ENCODE data around the gene GADD45G. TPM values are rescaled to one million over a fixed set of nuclear protein-coding genes. Genes with fewer than 3 reads are reported as not detected.

The GADD45G gene
- polyA plus RNA-seq, 2 of the 4 experiments (the other 2 are of a cell fraction): 0.15 to 0.16 TPM

DNA sequence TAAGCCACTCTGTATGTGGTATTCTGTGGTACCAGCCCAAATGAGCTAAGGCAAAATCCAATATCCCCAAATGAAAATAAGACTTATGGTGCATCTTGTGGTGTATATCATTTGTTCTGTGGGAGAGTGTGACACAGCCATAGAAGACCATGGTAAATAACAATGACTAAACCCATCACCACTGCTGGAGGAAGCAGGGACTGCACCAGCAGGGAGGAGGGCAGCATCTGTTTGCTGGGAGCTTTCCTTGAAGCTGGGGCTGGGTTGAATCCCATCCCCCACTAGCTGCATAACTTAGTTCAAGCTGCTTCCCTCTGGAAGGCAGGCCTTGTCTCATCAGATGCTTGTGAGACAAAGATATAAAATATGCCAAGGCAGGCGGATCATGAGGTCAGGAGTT lies 14.2 kb downstream of the GADD45G start:
- 67% methylated on average over 1 of the region's 1 CpG for WGBS (ENCODE audit: missing lambda C conversion rate)
- ATAC-seq (0 out of 6 replicates have a peak, but pooled peaks of 1 of the 2 experiments have one; percentile 30), DNase-seq (ENCODE audit: low read depth in 1 of 2, low spot score in 1 of 2) (no peak), FAIRE-seq (no peak)
- ChIA-PET POLR2A (interaction anchor here (0.6 kb wide), 1 partner anchor 12 kb away, joined by 3 read pairs; no protein-coding TSS in a partner anchor), CTCF (interaction anchor here (2.5 to 4.2 kb wide), 2 partner anchors 17 to 21 kb away, joined by 9 to 19 read pairs; no protein-coding TSS in a partner anchor)
- Histone ChIP-seq H3K4me1 (no peaks in the 10 kb centered on the region), H3K27ac (no peak overlapping the region), H3K4me2 (no peak overlapping the region), H3K4me3 (no peak overlapping the region), H3K9me3 (no peaks in the 10 kb centered on the region)
- TF ChIP-seq CHD4 (IDR thresholded peaks at IDR 0.05; ENCODE audit: borderline replicate concordance): no peak
- TF ChIP-seq ZFP36 (IDR thresholded peaks at IDR 0.05; ENCODE audit: borderline replicate concordance, partially characterized antibody): no peak
- TF ChIP-seq CHD2 (IDR thresholded peaks at IDR 0.05; ENCODE audit: low read length, partially characterized antibody): no peak
- no peak for TF ChIP-seq RFX5 (IDR thresholded peaks at IDR 0.05)
- no peak for TF ChIP-seq MAZ (IDR thresholded peaks at IDR 0.05; ENCODE audit: borderline replicate concordance, low read depth, low read length)
- TF ChIP-seq JUNB (IDR thresholded peaks at IDR 0.05): no peak
- no peak for TF ChIP-seq PHF8 (IDR thresholded peaks at IDR 0.05; ENCODE audit: borderline replicate concordance, low read depth)
- TF ChIP-seq EHMT2 (IDR thresholded peaks at IDR 0.05; ENCODE audit: low read depth): no peak
- TF ChIP-seq, protein P1, sequence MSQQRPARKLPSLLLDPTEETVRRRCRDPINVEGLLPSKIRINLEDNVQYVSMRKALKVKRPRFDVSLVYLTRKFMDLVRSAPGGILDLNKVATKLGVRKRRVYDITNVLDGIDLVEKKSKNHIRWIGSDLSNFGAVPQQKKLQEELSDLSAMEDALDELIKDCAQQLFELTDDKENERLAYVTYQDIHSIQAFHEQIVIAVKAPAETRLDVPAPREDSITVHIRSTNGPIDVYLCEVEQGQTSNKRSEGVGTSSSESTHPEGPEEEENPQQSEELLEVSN (IDR thresholded peaks at IDR 0.05; ENCODE audit: borderline replicate concordance, low read depth): no peak
- no peak for TF ChIP-seq RNF2 (IDR thresholded peaks at IDR 0.05; ENCODE audit: borderline replicate concordance, low read depth)
- TF ChIP-seq FOXS1 (CRISPR knock-in tag; IDR thresholded peaks at IDR 0.05): no peak
- TF ChIP-seq NFE2L2 (conservative IDR thresholded peaks at IDR 0.05; ENCODE audit: low read length): no peak
- TF ChIP-seq, protein P2, sequence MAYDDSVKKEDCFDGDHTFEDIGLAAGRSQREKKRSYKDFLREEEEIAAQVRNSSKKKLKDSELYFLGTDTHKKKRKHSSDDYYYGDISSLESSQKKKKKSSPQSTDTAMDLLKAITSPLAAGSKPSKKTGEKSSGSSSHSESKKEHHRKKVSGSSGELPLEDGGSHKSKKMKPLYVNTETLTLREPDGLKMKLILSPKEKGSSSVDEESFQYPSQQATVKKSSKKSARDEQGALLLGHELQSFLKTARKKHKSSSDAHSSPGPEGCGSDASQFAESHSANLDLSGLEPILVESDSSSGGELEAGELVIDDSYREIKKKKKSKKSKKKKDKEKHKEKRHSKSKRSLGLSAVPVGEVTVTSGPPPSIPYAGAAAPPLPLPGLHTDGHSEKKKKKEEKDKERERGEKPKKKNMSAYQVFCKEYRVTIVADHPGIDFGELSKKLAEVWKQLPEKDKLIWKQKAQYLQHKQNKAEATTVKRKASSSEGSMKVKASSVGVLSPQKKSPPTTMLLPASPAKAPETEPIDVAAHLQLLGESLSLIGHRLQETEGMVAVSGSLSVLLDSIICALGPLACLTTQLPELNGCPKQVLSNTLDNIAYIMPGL (CRISPR knock-in tag; IDR thresholded peaks at IDR 0.05; ENCODE audit: borderline replicate concordance): no peak

DNA sequence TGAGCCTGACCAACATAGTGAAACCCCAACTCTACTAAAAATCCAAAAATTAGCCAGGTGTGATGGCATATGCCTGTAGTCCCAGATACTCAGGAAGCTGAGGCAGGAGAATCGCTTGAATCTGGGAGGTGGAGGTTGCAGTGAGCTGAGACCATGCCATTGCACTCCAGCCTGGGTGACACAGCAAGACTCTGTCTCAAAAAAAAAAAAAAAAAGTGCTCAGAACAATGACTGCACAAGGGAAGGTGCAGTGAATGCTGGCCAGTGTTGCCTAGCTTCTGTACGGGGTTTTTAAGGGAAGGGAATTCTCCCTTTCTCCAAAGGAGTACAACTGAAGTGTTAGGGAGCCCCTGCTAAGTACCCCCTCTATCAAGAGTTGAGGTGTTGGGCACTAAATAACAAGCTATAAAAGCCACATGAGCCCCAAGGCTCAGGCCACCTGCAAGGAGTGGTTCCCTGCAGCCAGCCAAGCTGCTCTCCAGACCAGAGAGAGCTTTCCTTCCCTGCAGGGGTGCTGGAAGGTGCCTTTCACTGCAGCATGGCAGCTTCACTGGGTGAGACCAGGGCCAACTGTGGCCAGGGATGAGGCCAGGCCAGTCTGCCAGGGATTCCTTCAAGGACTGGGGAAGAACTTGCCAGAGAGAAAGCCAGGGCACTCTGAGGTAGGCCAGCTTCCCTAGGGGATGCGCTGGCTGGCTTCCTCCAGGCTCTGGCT lies 14.8 kb downstream of the GADD45G start:
- ChIA-PET CTCF (interaction anchor here (0.8 to 4.2 kb wide), 6 partner anchors 10 to 480 kb away, joined by 3 to 19 read pairs (median 4); no protein-coding TSS in a partner anchor), POLR2A (interaction anchor here (0.6 kb wide), 1 partner anchor 12 kb away, joined by 3 read pairs; no protein-coding TSS in a partner anchor)
- DNase-seq (ENCODE audit: low read depth in 1 of 2, low spot score in 1 of 2): no peak
- ATAC-seq: no peak
- no peak overlapping the region for H3K27ac ChIP-seq
- H3K4me2 ChIP-seq: no peak overlapping the region
- no peak for FAIRE-seq
- H3K4me3 ChIP-seq: no peak overlapping the region
- WGBS (ENCODE audit: missing lambda C conversion rate): 35% methylated on average over 2 of the region's 3 CpGs
- H3K9me3 ChIP-seq: no peaks in the 10 kb centered on the region
- H3K4me1 ChIP-seq: no peaks in the 10 kb centered on the region
- TF ChIP-seq HDAC2 (IDR thresholded peaks at IDR 0.05) (no peak), GATA3 (IDR thresholded peaks at IDR 0.05; ENCODE audit: borderline replicate concordance) (no peak), SREBF2 (IDR thresholded peaks at IDR 0.05) (no peak), CEBPB (IDR thresholded peaks at IDR 0.05) (no peak), NPAS2 (CRISPR knock-in tag; IDR thresholded peaks at IDR 0.05; ENCODE audit: borderline replicate concordance) (no peak), MAZ (IDR thresholded peaks at IDR 0.05; ENCODE audit: borderline replicate concordance, low read depth, low read length) (no peak), ZC3H11A (IDR thresholded peaks at IDR 0.05) (no peak), EHF (CRISPR knock-in tag; IDR thresholded peaks at IDR 0.05) (no peak), HOXB5 (CRISPR knock-in tag; IDR thresholded peaks at IDR 0.05) (no peak), RFX5 (IDR thresholded peaks at IDR 0.05) (no peak), TP53 (CRISPR knock-in tag; IDR thresholded peaks at IDR 0.05) (no peak), MAFK (IDR thresholded peaks at IDR 0.05; ENCODE audit: partially characterized antibody) (no peak), HOXA7 (CRISPR knock-in tag; IDR thresholded peaks at IDR 0.05) (no peak)
- TF ChIP-seq, protein P3, sequence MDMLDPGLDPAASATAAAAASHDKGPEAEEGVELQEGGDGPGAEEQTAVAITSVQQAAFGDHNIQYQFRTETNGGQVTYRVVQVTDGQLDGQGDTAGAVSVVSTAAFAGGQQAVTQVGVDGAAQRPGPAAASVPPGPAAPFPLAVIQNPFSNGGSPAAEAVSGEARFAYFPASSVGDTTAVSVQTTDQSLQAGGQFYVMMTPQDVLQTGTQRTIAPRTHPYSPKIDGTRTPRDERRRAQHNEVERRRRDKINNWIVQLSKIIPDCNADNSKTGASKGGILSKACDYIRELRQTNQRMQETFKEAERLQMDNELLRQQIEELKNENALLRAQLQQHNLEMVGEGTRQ (IDR thresholded peaks at IDR 0.05): no peak
- TF ChIP-seq, protein P4, sequence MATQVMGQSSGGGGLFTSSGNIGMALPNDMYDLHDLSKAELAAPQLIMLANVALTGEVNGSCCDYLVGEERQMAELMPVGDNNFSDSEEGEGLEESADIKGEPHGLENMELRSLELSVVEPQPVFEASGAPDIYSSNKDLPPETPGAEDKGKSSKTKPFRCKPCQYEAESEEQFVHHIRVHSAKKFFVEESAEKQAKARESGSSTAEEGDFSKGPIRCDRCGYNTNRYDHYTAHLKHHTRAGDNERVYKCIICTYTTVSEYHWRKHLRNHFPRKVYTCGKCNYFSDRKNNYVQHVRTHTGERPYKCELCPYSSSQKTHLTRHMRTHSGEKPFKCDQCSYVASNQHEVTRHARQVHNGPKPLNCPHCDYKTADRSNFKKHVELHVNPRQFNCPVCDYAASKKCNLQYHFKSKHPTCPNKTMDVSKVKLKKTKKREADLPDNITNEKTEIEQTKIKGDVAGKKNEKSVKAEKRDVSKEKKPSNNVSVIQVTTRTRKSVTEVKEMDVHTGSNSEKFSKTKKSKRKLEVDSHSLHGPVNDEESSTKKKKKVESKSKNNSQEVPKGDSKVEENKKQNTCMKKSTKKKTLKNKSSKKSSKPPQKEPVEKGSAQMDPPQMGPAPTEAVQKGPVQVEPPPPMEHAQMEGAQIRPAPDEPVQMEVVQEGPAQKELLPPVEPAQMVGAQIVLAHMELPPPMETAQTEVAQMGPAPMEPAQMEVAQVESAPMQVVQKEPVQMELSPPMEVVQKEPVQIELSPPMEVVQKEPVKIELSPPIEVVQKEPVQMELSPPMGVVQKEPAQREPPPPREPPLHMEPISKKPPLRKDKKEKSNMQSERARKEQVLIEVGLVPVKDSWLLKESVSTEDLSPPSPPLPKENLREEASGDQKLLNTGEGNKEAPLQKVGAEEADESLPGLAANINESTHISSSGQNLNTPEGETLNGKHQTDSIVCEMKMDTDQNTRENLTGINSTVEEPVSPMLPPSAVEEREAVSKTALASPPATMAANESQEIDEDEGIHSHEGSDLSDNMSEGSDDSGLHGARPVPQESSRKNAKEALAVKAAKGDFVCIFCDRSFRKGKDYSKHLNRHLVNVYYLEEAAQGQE (IDR thresholded peaks at IDR 0.05): no peak
- TF ChIP-seq, protein P5, sequence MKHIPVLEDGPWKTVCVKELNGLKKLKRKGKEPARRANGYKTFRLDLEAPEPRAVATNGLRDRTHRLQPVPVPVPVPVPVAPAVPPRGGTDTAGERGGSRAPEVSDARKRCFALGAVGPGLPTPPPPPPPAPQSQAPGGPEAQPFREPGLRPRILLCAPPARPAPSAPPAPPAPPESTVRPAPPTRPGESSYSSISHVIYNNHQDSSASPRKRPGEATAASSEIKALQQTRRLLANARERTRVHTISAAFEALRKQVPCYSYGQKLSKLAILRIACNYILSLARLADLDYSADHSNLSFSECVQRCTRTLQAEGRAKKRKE (CRISPR knock-in tag; IDR thresholded peaks at IDR 0.05; ENCODE audit: low read depth): no peak
- TF ChIP-seq, protein P6, sequence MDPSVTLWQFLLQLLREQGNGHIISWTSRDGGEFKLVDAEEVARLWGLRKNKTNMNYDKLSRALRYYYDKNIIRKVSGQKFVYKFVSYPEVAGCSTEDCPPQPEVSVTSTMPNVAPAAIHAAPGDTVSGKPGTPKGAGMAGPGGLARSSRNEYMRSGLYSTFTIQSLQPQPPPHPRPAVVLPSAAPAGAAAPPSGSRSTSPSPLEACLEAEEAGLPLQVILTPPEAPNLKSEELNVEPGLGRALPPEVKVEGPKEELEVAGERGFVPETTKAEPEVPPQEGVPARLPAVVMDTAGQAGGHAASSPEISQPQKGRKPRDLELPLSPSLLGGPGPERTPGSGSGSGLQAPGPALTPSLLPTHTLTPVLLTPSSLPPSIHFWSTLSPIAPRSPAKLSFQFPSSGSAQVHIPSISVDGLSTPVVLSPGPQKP (IDR thresholded peaks at IDR 0.05; ENCODE audit: low read depth, low read length): no peak

Data from A549 (cell line).